Kidney (tissue), 14 donors: ENCODE data around the gene PTPRK. TPM values are rescaled to one million over a fixed set of nuclear protein-coding genes. Genes with fewer than 3 reads are reported as not detected.

Experiments
- DNase-seq, 5 donors: peaks; one replicate each; pipeline ENCODE4 v3.0.0-alpha.2; 2013 to 2020
- FAIRE-seq: peaks from 2 replicates; lab custom pipeline; 2012; peaks lifted over from hg19 to GRCh38; lab: Jason Lieb, UNC
- H3K27ac ChIP-seq, 2 donors: one replicate each; pipeline ENCODE4 v1.7.0; 2013; ENCODE audit warnings: low read depth in 2 of 2, low read length in 2 of 2, inconsistent platforms in 1 of 2
- H3K27me3 ChIP-seq: one replicate; pipeline ENCODE4 v1.7.1; 2013; ENCODE audit warnings: low read length, inconsistent platforms; ENCODE audit not compliant: control insufficient read depth, insufficient read depth
- H3K36me3 ChIP-seq, 3 donors: one replicate each; pipeline versions ENCODE4 v1.7.0 to v1.7.1; 2013; ENCODE audit warnings: low read length in 3 of 3, control low read depth in 1 of 3, inconsistent platforms in 1 of 3; ENCODE audit not compliant: insufficient read depth in 3 of 3, control insufficient read depth in 2 of 3
- H3K4me1 ChIP-seq, 3 donors: one replicate each; pipeline versions ENCODE4 v1.7.0 to v1.7.1; 2013; ENCODE audit warnings: low read length in 3 of 3, inconsistent platforms in 1 of 3, low read depth in 1 of 3; ENCODE audit not compliant: control insufficient read depth in 2 of 3, insufficient read depth in 2 of 3
- H3K4me3 ChIP-seq, 3 donors: one replicate each; pipeline versions ENCODE4 v1.7.0 to v1.8.1; 2013; ENCODE audit warnings: low read length in 3 of 3, control low read depth in 1 of 3, inconsistent platforms in 1 of 3
- H3K9ac ChIP-seq, 3 donors: one replicate each; pipeline versions ENCODE4 v1.7.0 to v1.7.1; 2013; ENCODE audit warnings: low read length in 3 of 3, control low read depth in 1 of 3, inconsistent platforms in 1 of 3
- H3K9me3 ChIP-seq, 3 donors: one replicate each; pipeline versions ENCODE4 v1.7.0 to v1.7.1; 2013; ENCODE audit warnings: low read length in 3 of 3, control low read depth in 1 of 3, inconsistent platforms in 1 of 3; ENCODE audit not compliant: control insufficient read depth in 2 of 3, insufficient read depth in 1 of 3
- CTCF ChIP-seq: IDR thresholded peaks from 3 replicates; pipeline ENCODE4 v1.5.1; 2012; ENCODE audit warnings: mild to moderate bottlenecking, moderate library complexity, borderline replicate concordance; ENCODE audit not compliant: insufficient read depth; ENCODE audit errors: extremely low read depth
- intact Hi-C: fragments of 100-400 bp; cut with DNase I; formaldehyde crosslinking; loops from one replicate; pipeline ENCODE4 v1.11.1; 2022
- polyA plus RNA-seq: library from polyadenylated mRNA; stranded (reverse); fragments of 350-450 nt; fragmentation: Illumina TruSeq; extraction: RNeasy Lipid Tissue Mini Kit (QIAGEN cat#74804); gene quantifications from one replicate; pipeline ENCODE4 v1.2.3, GENCODE V29; 2014; ENCODE audit warnings: low read depth, low replicate concordance; ENCODE audit not compliant: insufficient read depth
- total RNA-seq: library from RNA; stranded (reverse); fragmentation: NEBNext Ultra II Directional; extraction: Animal tissue kit (Norgen Biotek cat#: 25700); gene quantifications from one replicate; pipeline ENCODE4 v1.2.1, GENCODE V29; 2021
- donor health status: control.
- donor health status: control.
- donor health status: control.
- donor health status: control.
- donor health status: control.
- donor health status: DM: yes; HTN: yes; CAD: no.
- donor health status: Normal renal cell carcinoma (clear cell type).

PTPRK gene
- total and polyA plus RNA-seq, 2 donors from 2014 or later: 9.2 to 72.8 TPM

GRCh38 chr6:128209771-128210170 lies 310.6 kb downstream of the PTPRK start:
- Histone ChIP-seq H3K4me3 (no peak overlapping the region), H3K4me1 (no peaks in the 10 kb centered on the region), H3K27ac (no peak overlapping the region), H3K27me3 (no peaks in the 10 kb centered on the region), H3K36me3 (no peaks in the 10 kb centered on the region), H3K9ac (no peak overlapping the region), H3K9me3 (no peaks in the 10 kb centered on the region)
- no peak for TF ChIP-seq CTCF
- FAIRE-seq (no peak), DNase-seq (no peak)
- intact Hi-C loops: no loop called here

- intact Hi-C loops: no loop called here
- no peak overlapping the region for H3K27ac ChIP-seq
- H3K9me3 ChIP-seq: no peaks in the 10 kb centered on the region
- H3K4me1 ChIP-seq: no peaks in the 10 kb centered on the region
- DNase-seq (no peak), FAIRE-seq (no peak)
- H3K4me3 ChIP-seq: no peak overlapping the region
- no peaks in the 10 kb centered on the region for H3K36me3 ChIP-seq
- TF ChIP-seq CTCF: no peak
- no peak overlapping the region for H3K9ac ChIP-seq
- no peaks in the 10 kb centered on the region for H3K27me3 ChIP-seq
These were observed 311.4 kb downstream of the PTPRK start for GRCh38 chr6:128208851-128209580.

GRCh38 chr6:128208078-128208477 lies 312.3 kb downstream of the PTPRK start:
- Histone ChIP-seq H3K36me3 (no peaks in the 10 kb centered on the region), H3K4me1 (no peaks in the 10 kb centered on the region), H3K9ac (no peak overlapping the region), H3K4me3 (no peak overlapping the region), H3K27ac (no peak overlapping the region), H3K27me3 (no peaks in the 10 kb centered on the region), H3K9me3 (no peaks in the 10 kb centered on the region)
- FAIRE-seq (no peak), DNase-seq (no peak)
- intact Hi-C loops: no loop called here
- TF ChIP-seq CTCF: no peak
